Left renal cortex interstitium (tissue), 4 donors: ENCODE results near the gene CAPN7. TPM values are rescaled to one million over a fixed set of nuclear protein-coding genes. Genes with fewer than 3 reads are reported as not detected.

Source experiments
- DNase-seq, 4 donors: peaks; one replicate each; pipeline ENCODE4 v3.0.0-alpha.2; 2013; ENCODE audit warnings: low read depth in 4 of 4, low spot score in 2 of 4, missing footprints in 1 of 4
- polyA plus RNA-seq, 4 donors: library from polyadenylated mRNA; unstranded; fragments of 120-200 nt; gene quantifications; one replicate each; pipeline ENCODE4 v1.2.1, GENCODE V29; 2013; ENCODE audit not compliant: insufficient read length in 4 of 4

The CAPN7 gene
- polyA plus RNA-seq, 4 donors = 43.4 to 56.1 (median 49.4) TPM

DNA sequence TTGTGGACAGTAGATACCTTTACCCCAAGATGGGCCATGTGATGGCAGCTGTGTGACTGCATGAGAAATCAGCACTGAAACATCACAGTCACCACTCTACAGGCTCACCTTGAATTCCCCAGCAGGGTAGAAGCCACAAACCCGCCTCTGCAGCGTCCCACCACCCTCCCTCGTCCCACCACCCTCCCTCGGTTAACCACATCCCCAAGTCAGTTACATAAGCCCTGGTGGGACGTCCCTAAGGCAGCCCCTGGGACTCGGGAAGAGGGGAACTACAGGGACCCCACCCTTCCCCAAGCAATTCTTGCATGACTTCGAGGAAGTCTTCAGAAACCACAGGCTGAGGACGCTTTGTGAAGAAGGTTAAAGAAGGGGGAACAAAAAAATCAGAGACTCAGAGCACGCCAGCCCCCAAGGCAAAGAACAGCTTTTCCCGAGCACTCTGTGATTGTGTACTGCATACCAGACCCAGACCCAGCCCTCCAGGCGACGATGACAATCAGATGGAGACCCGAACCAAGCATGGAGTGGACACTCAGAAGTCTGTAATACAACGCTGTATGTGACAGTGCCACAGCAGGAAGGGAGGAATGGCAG is 65.8 kb downstream of the CAPN7 start:
- no peak for DNase-seq

DNA sequence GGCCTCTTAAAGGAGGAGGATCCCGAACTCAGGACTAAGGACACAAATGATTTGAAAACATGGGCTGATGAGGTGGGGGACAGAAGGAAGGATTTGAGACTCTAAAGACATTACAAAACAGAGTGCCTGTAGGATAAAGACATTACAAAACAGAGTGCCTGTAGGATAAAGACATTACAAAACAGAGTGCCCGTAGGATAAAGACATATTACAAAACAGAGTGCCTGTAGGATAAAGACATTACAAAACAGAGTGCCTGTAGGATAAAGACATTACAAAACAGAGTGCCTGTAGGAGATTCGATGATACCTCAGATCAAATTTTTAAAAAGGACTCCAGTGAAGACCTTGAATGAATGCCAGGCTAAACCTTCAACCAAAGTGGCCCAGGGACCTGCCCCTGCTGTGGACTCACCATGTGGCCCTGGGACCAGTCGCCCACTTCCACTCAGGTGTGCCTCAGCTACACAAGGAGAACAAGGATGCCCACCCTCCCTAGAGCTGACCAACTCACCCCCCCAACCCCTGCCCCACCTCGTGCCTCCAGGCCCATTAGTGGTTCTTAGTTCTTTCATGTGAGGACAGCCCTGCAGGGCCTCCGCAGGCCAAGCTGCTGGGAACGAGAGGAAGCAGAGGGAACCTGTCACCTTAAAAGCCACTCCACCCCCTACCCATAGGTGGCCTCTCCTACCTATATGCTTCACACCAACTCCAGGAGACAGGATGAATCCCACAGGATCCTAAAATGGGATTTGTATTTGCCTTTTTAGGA is 66.6 kb downstream of the CAPN7 start:
- no peak for DNase-seq

DNA sequence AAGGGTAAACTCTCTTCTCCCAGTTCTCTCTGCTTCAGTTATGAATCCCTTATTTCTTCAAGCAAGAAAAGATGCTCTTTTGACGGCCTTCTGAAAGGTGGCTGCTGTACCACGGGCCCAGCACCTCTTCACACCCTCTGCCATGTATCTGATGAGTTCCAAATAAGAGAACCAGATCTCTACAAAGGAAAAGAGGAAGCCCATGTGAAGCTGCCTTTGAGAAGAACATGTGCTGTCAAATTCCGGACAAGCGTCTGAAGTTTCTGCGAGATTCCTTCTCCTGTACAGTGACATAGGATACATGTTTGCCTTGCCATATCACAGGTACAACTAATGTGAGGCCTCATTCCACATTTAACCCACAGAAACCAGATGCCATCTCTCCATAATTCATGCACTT is 67.2 kb downstream of the CAPN7 start:
- DNase-seq = no peak

DNA sequence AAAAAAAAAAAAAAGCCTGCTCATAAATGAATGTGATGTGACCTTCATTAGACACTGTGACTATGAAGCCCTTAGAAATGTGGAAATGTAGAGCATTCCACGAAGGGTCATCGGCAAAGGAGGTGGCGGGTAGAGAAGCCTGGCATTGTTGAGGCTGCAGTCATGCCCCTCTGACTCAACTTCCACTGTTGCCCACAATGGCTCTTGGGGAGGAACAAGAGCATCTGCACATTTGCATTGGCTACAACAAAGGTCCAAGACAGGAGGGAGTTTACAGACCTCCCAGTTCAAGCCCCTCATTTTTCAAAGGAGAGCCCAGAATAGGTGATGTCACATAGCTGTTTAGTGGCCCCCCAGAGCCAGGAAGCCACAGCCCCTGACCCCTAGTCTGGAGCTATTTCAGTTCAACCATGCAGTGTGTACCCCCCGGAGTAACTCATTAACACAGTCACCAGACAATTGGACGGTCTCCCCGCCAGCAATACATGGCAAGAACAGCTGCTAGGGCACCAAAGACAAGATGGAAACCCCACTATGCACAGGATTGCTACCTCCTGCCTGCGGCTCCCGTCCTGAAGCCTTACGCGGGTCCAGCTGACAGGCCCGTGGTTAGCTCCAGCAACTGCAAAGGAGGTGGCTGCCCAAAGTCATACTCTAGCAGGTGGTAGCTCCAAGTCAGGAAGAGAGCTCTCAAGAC is 70.1 kb downstream of the CAPN7 start:
- no peak for DNase-seq

DNA sequence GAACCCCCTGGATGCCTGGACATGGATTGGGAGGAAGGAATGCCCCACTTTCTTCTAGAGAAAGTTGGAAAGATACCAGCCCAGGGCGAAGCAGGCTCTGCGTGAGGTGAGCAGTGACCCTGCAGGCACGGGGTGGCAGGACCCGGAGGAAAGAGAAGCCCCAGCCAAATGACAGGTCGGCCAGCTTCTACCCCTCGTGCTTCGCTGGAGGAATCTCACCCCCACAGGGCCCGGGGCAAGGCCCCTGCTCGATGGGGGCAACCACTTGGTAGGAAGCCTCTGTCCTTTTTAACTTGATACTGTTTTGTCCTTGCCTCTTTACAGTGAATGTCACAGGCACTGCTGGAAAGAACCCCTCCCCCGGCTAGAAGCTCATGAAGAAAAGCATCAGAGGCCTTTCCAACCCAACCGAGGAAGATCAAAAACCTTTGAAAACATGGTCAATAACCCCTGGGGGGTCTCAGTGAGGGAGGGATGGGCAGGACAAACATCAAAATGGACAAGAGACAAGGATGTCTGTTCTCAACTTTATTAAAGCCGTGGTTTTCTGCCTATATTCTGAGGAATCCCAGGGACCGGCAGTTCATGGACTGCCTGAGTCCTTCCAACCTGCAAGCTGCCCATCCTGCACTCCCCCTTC is 71.9 kb downstream of the CAPN7 start:
- no peak for DNase-seq

DNA sequence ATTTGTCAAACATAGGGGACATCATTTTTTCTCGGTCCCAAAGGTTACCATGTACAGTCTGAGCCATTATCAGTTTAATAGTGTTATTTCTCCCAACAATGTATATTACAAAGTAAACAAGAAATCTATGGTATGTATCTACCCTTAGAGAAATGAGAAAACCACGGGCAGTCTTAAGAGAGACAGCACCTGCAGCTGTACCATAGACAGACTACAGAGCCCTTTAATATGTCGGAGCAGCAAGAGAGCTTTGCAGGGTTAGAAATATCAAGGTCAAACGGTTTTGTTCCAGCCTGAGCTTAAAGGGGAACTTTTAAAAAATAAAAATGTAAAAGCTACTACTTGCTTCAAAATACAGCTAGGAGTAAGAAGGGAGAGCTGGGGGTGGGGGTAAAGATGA is 73.2 kb downstream of the CAPN7 start:
- no peak for DNase-seq

DNA sequence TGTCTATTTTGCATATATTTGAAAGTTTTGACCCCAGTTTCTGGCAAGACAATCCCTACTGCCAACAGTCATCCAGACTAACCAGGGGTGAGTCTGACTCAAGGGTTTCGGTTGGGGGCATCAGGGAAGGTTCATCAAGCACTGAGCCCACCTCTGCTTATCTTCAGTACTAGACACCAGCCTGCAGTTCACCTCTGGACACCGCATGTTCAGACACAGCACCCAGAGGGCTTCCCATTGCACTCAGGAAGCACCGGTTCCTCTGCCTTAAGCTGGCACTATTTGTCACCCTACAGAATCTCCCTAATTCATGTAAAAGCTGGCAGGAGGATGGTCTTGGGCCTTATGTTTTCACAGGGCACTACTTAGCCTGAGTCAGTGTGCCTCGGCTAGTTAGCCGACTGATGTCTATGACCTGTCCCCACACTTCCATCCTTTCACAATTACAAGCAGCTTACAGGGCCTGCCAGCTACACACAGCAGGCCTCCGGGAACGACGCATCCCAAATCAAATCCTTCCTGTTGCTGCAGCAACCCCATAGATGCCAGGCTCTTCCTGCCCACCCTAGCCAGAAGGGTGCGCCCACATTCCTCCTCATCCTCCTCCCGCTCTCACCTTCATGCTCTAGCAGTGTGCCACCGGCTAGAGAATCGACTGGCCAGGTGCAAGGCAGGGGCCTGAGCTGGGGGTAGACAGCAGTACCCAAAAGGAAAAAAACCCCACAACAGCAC is 73.8 kb downstream of the CAPN7 start:
- DNase-seq = no peak

DNA sequence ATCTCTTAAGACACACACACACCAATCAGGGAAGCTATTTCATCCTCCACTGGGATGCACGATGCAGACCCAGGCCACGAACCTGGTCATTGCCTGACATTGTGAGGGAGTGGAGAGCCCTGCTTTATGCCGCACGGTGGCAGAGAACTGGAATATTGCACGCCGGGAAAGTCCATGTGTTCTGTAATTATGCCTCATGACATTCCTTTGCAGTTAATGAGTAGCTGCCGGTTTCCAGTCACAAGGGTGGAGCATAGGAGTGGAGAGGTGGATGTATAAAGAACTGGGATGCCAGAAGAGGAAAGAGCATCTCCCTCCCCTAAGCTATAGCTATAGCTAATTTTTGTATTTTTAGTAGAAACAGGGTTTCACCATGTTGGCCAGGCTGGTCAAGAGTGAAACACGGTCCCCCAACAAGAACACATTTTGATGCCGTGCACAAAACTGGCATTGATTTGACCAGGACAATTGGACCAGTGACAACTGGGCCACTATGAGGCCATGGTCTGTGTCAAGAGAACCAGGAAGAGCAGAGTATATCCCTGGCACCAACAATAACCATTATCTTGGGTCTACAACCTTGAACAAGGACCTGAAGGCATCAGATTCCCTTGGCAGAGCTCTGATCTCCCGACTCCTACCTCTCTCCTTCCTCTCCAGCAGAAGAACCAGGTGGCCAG is 74.9 kb downstream of the CAPN7 start:
- DNase-seq = no peak

DNA sequence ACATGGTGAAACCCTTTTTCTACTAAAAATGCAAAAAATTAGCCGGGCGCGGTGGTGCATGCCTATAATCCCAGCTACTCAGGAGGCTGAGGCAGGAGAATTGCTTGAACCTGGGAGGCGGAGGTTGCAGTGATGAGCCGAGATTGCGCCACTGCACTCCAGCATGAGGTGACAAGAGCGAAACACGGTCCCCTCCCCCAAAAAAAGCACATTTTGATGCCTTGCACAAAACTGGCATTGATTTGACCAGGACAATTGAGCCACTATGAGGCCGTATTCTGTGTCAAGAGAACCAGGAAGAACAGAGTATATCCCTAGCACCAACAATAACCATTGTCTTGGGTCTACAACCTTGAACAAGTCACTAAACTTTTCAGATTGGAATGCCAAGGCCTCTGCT is 75.8 kb downstream of the CAPN7 start:
- DNase-seq = no peak

DNA sequence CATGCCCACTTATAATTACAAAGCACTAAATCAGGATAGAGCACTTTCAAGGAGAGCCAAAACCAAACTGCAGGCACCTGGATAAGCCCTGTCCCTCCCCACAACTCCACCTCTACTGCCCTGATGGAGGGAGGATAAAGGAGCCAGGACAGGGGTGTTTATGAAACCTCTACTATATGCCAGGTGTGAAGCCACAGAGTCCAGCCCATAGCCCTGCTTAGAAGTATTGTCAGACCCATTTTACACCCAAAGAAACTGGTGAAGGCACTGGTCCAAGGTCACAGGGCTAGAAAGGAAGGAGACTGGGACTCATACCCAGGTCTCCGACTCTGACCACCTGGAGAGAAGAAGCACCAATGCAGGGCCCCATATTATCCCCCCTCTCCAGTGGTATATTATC is 77.7 kb downstream of the CAPN7 start:
- no peak for DNase-seq

DNA sequence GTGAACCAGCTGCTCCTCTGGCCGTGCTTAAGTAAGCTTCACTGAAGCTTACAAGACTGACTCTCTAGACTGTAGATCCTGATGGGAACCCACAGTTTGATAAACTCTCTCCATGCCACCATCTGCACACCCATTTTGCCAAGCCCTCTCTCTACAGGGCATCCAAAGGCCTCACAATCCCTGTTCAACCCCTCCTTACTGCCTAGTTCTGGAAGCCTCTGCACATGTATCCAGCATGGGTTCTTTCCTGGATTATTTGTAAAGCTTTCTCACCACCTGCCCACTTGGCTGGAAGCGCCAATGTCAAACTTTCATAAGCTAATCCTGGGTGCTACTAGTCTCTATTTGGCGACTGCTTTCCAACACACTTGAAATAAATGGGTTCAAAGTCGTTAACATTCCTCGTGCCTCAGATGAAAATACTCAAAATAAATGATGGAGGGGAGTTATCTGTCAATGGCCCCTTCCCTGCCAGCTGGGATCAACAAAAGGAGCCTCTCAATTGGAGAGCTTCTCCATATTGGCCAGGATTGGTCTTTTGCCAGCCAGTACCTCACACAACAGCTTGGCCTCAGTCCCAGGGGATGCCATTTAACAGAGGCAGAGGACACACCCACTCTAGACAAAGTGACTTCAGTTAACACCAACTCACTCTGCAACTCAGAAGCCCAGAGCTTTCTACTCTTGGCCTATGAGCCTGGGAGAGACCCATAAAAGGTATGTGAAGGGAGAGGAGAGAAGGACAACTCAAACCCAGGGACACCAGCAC is 78.3 kb downstream of the CAPN7 start:
- no peak for DNase-seq

DNA sequence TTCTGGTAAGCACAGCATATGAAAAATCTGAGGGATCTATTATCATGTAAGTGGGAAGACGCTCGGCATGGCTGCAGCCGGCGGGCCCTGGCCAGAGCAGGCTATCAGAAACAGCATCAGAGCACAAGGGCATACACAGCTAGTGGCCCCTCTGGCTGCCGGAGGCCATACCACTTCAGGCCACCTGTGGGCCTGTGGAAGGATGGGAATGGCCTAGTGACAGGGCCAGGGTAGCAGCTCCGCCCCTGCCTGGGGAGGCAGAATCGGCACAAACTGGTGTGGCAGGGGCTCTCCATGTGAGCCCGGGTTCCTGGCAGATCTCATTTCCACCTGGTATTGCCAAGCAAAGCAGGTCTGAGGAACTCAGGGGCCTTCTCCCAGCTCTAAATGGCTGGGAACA is 80.0 kb downstream of the CAPN7 start:
- DNase-seq = no peak

DNA sequence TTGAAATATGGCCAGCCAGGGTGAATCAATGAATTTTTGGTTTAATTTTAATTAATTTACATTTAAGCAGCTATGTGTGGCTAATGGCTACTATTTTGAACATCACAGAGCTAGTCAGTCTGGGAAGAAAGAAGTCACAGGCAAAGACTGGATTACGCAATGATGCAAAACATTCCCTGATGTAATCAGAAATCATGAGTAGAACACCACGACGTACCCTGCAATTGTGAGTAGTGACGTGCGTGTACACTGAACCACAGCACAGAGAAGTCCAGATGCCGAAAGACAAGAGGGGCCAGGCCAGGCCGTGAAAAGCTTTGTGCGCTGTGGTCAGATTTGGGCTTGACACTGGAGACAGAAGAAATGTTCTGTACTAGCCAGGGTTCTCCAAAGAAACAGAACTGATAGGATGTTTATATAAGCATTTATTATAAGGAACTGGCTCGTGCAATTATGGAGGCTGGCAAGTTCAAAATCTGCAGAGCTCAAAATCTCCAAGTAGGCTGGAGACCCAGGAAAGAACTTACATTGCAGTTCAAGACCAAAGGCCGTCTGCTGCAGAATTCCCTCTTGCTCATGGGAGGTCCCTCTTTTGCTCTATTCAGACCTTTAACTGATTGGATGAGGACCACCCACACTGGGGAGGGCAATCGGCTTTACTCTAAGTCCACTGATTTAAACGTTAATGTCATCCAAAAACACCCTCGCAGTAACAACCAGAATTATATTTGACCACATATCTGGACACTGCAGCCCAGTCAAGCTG is 81.7 kb downstream of the CAPN7 start:
- DNase-seq = no peak

DNA sequence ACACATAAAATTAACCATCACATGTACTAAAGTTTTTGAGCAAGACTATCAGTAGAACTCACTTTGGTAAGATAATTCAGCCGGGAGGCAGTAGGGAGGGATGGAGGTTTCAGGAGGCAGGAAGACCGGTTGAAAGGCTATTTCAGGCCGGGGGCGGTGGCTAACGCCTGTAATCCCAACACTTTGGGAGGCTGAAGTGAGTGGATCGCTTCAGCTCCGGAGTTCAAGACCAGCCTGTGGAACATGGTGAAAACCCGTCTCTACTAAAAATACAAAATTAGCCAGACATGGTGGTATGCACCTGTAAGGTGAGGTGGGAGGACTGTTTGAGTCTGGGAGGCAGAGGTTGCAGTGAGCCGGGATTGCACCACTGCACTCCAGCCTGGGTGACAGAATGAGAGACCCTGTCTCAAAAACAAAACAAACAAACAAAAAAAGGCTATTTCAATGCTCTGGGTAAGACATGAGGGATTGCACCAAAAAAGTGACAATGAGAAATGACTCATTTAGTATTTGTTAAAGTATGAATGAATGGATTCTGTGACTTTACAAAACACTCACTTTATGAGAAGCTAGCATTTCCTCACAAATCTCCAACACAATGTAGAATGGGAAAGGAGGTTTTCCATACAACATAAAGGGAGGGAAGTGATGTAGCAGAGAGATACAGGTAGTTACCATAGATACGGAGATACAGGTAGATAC is 82.4 kb downstream of the CAPN7 start:
- no peak for DNase-seq

DNA sequence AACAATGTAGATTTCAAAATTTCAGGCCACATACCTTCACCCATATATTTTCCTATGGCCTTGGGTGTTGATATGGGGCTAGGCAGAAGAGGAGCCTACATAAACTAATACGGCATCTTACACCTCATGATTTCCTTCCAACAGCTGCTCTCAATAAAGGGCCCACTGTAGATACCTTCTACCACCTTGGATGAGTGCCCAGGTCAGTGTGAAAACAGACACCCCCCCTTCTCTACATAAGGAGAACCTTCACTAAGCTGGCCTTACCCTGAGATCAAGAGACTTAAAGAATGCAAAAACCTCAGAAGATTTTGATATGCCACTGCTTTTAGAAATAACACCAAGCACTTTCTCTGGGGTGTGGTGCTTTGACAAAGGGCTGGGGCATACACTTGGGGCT is 83.6 kb downstream of the CAPN7 start:
- DNase-seq = no peak

DNA sequence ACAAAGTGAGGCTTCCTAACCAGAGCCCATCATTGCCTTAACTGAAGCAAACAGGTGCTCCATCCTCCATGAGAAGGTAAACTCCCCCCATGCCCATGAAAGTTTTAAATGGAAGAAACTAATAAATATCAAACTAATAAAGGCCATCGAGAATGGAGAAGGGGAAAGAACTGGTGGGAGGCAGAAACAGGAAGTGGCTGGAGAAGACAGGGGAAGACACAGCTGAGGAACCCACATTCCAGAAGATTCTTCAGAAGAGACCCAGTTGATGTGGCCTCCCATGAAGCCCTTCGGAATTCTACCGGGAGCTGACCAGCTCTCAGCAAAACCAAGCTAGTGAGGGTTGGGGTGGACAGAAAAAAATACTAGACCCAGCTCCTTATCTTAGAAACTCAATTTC is 84.7 kb downstream of the CAPN7 start:
- DNase-seq = no peak

DNA sequence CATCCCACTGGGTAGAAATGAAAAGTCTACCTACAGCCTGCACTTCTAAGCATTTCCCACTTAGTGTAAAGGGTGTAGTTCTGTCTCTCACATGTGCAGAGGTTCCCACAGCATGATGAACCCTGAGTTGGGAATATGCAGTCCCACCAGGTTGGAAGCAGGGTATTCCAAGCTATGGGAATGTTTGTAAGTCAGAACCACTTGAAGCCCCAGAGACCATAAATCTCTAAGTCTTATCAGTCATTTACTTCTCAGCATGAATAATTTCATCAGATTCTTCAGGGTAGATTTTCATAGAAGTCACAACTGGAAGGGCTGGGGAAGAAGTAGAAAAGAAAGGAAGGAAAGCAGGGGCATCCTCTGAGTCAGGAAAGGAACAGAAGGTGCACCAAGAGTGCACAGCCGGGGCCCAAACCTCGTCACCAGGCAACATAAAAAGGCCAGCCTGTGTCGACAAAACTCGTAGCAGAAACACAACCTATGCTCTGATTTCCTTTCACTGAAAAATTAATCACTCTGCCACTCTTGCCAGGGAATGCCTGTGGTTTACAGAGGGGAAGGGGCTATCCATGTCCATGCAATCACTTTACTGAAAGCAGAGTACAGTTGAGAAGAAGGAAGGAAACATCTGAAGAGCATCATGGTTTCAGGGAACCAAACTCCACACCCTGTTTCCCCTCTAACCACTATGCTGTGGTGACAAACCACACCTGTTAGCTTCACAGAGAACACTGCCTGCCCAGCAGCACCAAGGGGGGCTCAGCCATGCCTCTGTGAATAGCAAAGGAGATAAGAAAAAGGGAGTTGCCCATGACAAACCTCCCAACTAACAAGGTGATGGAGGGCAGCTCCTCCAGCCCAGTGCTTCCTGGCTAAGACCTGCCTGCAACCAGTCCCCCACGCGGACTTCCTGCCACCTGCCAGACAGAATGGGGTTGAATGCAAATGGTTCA is 85.8 kb downstream of the CAPN7 start:
- no peak for DNase-seq
